ENCODE data around the gene UAP1. TPM values are rescaled to one million over a fixed set of nuclear protein-coding genes. Genes with fewer than 3 reads are reported as not detected.

The UAP1 gene
- total RNA-seq, 3 donors from 2014 or later = 91.4 to 123 (median 116) TPM

- Histone ChIP-seq H3K9me3 (no peaks in the 10 kb centered on the region), H3K4me1 (ENCODE audit: low read depth) (no peaks in the 10 kb centered on the region), H3K36me3 (ENCODE audit: low read depth) (no peaks in the 10 kb centered on the region), H3K4me3 (peak overlapping the region; percentile 11)
- no peak for ATAC-seq
- no peak for TF ChIP-seq CTCF (IDR thresholded peaks at IDR 0.05)
- intact Hi-C loops (cut with DNase I, micrococcal nuclease) = no loop called here
- no peak for DNase-seq
These were observed 71.2 kb downstream of the UAP1 start for GRCh38 chr1:162632698-162633080.

- H3K36me3 ChIP-seq (ENCODE audit: low read depth) = no peaks in the 10 kb centered on the region
- DNase-seq (no peak), ATAC-seq (peak; percentile 31)
- no peaks in the 10 kb centered on the region for H3K9me3 ChIP-seq
- peak overlapping the region; percentile 11 for H3K4me3 ChIP-seq
- no peak for TF ChIP-seq CTCF (IDR thresholded peaks at IDR 0.05)
- no peaks in the 10 kb centered on the region for H3K4me1 ChIP-seq (ENCODE audit: low read depth)
- intact Hi-C loops (cut with DNase I, micrococcal nuclease) = no loop called here
These were observed 71.7 kb downstream of the UAP1 start for GRCh38 chr1:162633081-162633762.

GRCh38 chr1:162635418-162635817 lies 73.9 kb downstream of the UAP1 start:
- H3K36me3 ChIP-seq (ENCODE audit: low read depth) = no peaks in the 10 kb centered on the region
- H3K9me3 ChIP-seq = no peaks in the 10 kb centered on the region
- H3K4me1 ChIP-seq (ENCODE audit: low read depth) = no peaks in the 10 kb centered on the region
- no peak for DNase-seq
- TF ChIP-seq CTCF (IDR thresholded peaks at IDR 0.05) = no peak
- ATAC-seq = no peak
- intact Hi-C loops (cut with DNase I, micrococcal nuclease) = no loop called here
- H3K4me3 ChIP-seq = no peak overlapping the region

DNA sequence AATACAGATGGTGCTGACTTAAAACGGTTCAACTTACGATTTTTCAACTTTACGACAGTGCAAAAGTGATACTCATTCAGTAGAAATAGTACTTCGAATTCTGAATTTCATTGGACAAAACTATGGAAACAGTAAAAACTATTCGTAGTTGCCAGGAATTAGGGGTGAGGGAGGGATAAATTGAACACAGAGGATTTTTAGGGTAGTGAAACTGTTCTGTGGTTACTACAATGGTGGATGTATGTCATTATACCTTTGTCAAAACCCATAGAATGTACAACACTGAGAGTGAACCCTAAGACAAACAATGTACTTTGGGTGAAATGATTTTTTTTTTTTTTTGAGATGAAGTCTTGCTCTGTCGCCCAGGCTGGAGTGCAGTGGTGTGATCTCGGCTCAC lies 78.2 kb downstream of the UAP1 start:
- Histone ChIP-seq H3K4me3 (no peak overlapping the region), H3K9me3 (no peaks in the 10 kb centered on the region), H3K4me1 (ENCODE audit: low read depth) (no peaks in the 10 kb centered on the region), H3K36me3 (ENCODE audit: low read depth) (no peaks in the 10 kb centered on the region)
- ATAC-seq (no peak), DNase-seq (no peak)
- TF ChIP-seq CTCF (IDR thresholded peaks at IDR 0.05) = no peak
- intact Hi-C loops (cut with DNase I, micrococcal nuclease) = no loop called here

- ATAC-seq (no peak), DNase-seq (no peak)
- no peaks in the 10 kb centered on the region for H3K9me3 ChIP-seq
- H3K4me3 ChIP-seq = no peak overlapping the region
- no peaks in the 10 kb centered on the region for H3K4me1 ChIP-seq (ENCODE audit: low read depth)
- H3K36me3 ChIP-seq (ENCODE audit: low read depth) = no peaks in the 10 kb centered on the region
- TF ChIP-seq CTCF (IDR thresholded peaks at IDR 0.05) = no peak
- intact Hi-C loops (cut with DNase I, micrococcal nuclease) = no loop called here
These were observed 79.6 kb downstream of the UAP1 start for GRCh38 chr1:162641114-162641513.

DNA sequence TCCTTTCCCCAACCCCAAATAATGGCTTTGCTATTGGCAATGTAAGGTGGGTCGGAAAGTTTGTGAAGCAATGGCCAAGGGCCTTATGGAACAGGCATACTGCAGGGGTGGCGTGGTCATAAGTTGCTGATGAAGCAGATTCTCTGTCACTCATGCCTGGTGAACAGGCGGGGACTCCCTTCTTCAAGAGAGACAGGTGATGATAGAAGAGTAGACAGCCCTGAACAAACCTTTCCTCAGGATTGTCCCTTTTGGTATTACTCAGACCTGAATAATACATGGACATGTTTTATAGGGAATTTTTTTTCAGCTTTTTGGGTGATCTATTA lies 83.4 kb downstream of the UAP1 start:
- intact Hi-C loops (cut with DNase I, micrococcal nuclease) = no loop called here
- no peak for ATAC-seq

More for the DNA sequence above, 83.4 kb downstream of the UAP1 start:
- DNase-seq = no peak
- H3K9me3 ChIP-seq = no peaks in the 10 kb centered on the region
- H3K36me3 ChIP-seq (ENCODE audit: low read depth) = no peaks in the 10 kb centered on the region
- no peak for TF ChIP-seq CTCF (IDR thresholded peaks at IDR 0.05)
- no peak overlapping the region for H3K4me3 ChIP-seq
- no peaks in the 10 kb centered on the region for H3K4me1 ChIP-seq (ENCODE audit: low read depth)

Measured in mucosa of descending colon (tissue), 3 donors.